Fibroblast of upper back skin (primary cell): ENCODE results near the gene EFCAB6.

Experiments
- DNase-seq: peaks from one replicate; pipeline ENCODE4 v3.0.0-alpha.2; 2013

EFCAB6 gene

DNA sequence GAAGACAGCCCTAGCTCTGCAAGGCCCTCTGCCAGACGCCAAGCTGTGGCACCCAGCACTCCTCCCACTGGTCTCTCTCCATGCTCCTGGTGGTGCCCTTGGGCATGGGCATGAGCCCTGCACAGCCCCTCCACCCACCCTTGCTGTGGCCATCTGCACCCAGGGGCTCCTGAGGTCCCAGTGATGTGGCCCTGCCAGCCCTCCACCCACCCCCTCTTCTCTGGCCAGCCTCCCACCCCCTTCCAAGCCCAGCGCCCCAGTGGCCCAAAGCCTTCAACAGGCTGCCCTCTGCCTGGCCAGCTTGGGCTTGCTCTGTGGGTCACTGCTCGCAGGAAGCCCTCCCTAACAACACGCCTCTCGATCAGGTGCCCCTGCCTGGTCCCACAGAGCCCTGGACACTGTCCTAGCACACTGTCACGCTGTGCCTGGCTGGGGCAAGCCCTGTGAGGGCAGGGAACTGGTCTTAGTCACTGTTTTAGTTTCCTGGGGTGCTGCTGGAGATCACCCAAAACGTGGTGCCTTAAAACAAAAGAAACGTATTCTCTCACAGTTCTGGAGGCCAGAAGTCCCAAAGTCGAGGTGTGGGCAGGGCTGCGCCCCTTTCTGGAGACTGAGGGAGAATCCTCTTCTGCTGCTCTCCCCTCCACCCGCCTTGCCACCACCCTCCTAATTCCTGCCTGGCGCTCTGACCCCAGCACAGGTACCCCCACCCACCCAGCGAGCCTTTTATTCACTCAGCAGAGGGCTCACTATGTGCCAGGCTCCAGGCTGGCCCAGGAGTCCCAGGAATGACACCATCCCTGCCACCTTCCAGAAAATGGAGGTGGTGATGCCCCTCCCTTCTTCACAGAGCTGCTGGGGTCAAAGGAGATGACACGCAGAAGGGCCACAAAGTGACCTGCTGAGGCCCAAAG, 35.5 kb upstream of the EFCAB6 start:
- no peak for DNase-seq

DNA sequence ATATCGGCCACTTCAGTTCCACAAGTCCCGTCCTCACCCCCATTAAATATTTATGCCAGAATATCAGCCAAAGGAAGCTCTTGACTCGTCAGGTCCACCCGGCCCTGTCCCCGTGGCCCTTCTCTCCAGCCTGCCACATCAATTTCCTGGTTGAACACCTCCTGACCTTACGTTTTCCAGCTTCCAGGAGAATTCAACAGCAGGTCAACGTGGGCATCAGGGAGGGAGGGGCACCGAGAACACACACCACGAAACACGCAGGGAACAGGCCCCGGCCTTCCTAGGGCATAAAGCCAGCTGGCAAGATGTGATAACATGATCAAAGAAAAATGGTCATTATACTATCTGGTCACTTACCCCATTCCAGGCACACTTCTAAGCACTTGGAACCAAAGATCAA, 34.9 kb upstream of the EFCAB6 start:
- no peak for DNase-seq

DNA sequence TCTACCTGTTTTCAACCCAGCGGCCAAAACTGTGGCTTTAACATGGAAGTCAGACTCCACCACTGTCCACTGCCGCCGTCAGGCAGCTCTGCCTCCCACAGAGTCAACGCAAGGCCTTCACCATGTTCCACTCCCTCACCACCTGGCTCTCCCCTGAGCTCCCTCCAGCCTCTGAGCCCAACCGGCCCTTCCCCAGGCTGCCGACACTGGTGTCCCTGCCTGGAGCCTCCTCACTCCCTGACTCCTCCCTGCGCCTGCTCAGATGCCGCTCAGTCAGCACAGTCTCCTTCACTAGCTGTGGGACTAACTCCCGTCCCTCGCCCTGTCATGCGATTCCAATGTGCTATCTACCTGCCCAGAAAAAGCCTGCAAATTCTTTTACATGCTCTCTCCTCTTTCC, 33.9 kb upstream of the EFCAB6 start:
- no peak for DNase-seq

DNA sequence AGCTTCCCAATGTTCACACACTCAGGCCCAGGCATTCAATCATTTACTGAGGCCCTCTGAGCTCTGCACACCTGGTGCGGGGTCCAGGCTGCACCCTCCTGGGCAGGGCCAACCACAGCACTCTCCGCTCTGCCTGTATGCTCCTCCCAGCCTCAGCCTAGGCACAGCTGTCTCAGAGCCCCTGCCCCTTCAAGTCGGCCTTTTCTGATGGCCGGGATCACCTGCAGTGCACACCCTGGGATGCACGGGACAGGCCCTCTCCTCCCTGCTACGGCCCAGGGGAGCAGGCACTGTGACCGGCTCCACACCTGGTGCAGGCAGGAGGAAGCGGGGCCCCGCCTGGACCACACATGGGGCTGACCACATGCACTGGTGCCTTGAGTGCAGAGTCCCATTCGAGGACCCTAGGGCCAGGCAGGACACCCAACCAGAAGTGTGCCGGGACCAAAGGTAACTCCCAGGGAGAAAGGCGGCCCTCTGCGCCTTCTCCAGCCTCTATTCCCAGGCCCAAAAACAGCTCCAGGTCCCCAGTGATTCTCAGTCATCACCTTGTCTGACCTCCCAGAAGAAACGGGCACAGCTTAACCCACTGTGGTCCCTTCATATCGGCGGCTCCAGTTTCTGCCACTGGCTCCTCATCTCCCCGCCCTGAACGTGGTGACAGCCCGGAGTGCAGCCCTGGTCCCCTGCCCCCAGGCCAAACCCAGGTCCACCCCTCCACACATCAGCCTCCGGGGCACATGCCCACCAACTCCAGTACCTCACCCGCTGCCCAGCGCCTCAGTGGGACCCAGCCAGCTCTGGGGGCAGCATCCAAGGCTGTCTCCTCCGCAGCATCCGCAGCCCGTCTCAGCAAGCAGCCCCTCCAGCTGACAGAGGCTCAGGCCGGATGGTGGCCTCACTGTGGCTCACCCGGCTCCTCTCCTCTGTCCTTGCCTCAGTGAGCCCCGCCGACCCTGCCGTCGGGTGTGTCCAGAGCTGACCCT, 32.7 kb upstream of the EFCAB6 start:
- DNase-seq: no peak

DNA sequence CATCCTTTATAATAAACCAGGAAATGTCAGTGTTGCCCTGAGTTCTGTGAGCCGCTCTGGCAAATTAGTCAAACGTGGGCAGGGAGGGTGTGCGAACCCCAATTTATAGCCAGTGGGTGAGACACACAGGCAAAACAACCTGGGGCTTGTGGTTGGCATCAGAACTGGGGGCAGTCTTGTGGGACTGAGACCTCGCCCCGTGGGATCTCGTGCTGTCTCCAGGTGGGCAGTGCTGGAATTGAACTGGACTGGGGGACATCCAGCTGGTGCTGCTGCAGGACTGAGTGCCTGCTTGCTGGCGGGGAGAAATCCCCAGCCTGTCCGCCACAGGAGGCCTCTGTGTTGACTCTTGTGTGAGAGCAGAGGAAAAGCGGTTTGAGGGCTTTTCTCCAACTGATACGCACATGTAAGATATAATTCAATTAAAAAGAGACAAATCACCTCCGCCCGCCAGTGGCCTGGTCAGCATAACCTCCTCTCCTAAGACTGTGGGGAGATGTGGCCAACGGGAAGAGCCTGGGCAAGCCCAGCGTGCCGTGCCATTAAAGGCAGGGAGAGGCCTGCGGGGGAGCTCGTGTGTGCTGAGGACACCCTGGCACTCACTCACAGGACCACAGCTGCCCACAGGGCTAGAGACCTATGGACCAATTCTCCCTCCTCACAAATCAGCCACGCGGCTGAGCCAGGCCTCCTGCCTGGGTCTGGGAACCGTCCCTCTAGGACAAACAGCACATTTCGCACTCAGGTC, 31.9 kb upstream of the EFCAB6 start:
- no peak for DNase-seq

DNA sequence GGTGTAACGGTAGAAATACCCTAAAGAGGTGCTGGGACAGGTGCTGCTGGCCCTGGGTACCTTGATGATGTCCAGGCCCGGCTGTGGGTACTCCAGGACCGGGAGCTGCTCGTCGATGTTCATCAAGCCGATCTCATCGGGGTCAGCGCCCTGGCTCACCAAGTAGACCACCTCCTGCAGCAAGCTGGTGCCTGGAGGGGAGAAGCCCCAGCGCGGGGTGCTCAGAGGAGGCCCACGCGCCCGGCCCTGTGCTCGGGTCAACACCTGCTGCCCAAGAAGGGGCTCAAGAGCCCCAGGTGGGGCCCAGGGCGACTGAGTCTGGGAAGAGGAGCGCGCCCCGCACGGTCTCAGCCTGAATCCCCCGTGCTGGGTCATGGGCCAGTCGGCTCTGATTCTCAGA, 29.6 kb upstream of the EFCAB6 start:
- no peak for DNase-seq

DNA sequence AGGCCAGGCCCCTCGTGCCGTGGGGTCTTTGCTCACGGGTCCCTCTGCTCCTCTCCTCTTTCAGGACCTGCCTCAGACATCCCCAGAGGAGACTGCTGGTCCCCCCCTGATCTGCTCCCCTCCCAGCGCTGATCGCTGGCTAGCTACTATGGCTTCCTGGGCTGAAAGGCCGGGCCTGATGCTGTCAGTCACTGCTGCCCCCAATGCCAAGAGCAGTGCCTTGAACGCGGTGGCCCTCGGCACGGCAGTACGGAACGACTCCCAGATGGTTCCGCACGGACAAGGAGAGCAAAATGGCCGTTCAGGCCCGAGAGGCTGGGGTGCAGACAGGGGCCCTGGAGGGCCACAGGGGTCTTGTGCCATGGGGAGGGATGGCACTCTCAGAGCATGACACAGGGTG, 28.7 kb upstream of the EFCAB6 start:
- no peak for DNase-seq

DNA sequence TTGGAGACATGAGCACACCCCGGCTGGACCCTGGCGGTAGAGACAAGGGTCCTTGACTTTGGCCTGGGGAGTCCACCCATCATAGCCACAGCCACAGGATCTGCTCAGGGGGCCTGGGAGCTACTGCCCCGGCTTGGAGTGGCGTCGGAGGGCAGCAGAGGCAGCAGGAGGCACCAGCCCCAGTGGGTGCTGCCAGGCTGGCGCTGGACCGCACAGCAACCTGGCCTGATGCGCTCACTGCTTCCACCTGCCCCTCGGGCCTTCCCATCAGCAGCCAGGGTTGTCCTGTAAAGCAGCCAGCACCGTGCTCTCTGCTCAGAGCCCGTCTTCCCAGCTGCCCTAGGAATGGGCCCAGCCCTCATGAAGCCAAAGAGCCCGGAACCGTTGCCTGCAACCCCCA, 28.3 kb upstream of the EFCAB6 start:
- DNase-seq: no peak

DNA sequence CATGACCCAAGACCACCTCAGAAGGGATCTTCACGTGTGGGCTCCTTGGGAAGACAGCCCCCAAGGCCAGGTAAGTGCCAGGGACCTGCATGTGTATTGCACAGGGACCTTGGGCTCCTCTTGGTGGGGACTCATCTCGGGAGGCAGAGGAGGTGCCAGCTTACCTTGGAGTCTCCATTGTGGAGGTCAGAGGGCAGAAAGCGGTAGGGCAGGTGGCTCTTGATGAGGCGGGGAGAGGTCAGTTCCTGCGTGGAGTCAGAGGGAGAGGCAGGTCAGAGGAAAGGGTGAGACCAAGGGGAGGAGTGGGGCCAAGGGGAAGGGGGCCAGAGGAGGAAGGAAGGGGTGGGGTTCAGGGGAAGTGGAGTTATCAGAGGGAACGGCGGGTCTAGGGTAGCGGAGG, 27.7 kb upstream of the EFCAB6 start:
- no peak for DNase-seq

DNA sequence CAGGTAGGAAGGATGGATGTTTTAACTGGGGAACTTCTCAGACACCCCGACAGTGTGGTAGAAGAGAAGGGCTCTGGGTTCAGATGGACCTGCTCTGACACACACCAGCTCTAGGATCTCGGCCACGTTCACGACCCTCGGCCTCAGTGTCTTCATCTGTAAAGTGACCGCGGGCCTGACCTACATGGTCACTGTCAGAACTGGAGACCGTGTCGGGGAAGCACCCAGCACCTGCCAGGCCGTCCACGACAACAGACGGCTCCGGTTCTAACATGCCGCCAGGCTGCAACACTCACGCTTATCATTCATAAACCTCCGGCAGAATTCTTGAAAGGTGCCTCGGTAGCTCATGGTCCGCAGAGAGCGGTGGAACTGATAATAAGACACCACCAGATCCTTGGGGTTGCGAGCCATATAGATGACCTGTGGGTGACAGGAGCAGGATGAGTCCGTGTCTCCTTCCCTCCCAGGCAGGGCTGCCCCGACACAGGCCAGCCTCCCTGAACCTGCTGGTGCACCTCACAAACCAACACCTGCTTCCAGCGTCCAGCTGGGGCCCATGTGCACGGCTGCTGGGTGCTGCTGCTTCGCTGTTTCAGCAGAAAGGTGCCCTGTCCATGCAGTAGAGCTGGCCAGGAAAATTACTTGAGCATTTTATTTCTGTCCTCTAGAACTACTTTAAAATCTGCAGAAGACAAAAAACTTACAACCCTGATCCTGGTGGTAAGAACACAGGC, 26.6 kb upstream of the EFCAB6 start:
- DNase-seq: no peak

DNA sequence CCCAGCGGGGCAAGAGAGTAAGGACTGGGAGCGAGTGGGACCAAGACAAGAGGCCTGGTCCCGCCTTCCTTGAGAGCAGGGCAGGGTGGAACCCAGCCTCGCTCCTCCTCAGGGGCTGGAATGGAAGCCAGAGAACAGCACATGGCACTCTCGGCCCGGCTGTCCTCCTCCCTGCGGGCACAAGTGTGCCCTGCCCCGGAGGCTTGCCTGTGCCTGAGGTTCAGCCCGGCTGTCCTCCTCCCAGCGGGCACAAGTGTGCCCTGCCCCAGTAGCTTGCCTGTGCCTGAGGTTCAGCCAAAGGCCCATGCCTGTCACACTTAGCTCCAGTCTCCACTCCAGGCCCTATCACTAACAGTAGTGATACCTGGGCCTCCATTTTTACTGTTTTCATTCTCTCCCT, 26.1 kb upstream of the EFCAB6 start:
- DNase-seq: no peak

DNA sequence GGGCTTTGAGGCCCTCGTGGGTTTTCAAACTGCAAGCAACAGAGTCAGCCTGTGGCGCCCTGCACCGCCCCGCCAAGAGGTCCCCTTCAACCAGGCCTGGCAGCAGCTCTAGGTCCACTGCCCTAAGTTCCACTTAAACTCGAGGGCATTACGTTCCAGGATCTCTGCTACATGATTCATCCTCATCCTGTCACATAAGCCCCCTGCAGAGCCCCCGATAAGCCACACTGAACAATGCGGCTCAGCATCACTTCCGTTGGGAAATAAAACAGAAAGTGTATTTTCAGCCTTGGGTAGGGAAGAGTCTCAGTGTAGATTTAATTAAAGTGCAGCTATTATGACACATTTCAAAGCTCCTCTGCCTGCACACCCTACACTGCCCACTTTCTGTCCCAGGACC, 25.6 kb upstream of the EFCAB6 start:
- no peak for DNase-seq

DNA sequence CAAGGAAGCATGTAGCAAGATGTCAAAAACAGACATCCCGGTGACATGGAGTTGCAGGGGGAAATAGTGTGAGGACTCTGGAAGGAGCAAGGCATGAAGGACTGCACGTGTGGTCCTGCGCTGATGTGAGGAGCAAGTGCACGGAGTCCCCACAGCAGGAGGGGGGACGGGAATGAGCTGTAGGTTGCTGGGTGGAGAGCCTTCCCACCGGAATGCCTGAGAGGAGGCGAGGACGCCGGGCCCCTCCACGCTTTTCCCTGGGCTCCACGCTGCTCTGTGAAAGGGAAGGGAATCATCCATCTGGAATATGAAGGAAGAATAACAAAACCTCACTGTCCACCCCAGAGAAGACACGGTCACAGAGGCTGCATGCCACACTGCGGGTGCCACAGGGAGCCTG, 23.6 kb upstream of the EFCAB6 start:
- DNase-seq: no peak

DNA sequence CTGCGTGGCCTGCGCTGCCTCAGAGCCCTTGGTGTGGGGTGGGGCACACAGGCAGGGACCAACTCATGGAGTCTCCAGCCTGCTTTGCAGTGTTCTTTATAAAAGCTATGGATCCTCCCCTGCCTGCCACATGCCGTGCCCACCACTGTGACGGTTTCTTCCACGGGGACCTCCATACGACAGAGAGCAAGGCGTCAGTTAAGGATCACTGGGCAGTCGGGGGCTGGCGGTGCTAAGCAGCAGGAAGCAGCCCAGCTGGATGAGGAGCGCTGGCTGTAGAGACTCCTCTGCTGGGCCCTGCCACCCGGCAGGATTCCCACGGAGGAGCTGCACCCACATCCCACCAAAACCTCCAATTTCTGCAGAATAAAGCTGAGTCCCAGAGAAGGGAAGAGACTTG, 23.1 kb upstream of the EFCAB6 start:
- no peak for DNase-seq

DNA sequence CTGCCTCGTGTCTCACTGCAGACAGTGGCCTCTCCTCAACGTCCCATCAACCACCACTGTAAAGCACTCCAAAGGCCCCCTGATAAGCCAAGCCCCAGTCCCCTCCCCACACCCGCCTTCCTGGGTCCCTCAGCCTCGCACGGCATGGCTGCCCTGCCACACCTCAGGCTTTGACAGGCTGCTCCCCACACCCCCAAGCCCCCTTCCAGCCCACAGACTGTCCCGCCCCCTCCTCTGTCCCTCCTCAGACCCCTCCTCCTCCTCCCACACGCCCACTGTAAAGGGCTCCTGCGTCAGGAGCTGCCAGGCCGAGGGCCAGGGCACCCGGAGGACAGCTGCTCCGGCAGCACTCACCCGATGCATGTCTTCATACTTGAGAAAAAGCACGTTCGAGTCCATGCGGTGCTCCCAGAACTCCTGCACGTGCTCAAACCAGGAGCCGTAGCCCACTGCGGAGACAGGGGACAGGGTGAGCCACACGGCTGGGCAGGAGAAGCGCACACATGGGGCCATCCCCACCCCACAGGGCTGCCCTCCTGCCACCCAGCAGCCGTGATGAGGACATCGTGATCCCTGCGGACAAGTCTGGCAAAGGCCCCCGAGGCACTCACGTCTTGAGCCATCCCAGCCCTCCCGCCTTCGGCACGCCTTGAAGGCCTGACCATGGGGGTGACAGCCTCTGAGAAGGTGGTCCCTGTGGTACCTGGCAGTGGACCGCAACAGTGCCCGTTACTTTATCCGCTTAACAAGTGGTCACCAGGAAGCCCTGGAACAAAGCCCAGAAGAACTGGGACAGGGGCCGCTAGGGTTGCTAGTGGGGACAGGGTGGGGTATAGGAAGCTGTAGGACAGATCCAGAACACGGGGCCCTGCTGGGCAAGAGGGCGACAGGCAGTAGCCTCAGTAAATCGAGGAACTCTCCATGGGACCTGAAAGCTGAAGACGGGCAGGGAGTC, 21.5 kb upstream of the EFCAB6 start:
- DNase-seq: no peak

DNA sequence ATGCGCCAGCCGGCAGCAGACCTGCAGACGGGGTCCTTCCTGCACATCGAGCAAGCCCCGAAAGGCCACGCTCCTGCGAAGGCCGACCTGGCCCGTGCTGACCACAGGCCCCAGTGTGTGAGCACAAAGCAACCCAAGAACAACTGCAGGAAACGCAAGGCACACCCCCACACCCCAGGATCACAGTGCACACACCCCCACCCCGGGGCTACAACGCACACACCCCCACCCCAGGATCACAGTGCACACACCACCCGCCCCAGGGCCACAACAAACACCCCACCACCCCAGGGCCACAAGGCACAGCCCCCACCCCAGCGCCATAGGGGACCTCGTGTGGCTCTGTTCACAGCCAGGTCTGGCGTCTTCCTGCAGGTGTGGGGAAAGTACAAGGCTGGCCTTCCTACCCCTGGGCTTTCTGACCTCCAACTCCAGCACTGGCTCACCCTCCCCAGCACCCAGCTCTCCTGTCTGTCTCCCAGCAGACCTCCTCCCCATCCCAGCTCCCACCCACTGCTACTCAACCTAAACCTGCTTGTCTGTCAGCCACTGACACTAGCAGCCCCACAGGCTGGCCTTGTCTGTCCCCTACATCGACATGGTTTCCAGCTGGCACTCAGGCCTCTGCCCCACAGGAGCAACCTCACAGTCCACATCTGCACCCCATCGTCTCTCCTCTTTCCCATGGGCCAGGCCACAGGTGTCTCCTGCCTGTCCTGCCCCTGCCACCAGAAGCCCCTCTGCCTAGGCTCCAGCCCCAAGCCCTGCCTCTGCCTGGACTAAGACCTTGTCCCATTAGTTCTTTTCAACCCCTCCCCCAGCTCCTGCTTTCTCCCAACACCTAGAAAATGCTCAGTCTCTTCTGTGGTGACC, 20.5 kb upstream of the EFCAB6 start:
- DNase-seq: no peak

DNA sequence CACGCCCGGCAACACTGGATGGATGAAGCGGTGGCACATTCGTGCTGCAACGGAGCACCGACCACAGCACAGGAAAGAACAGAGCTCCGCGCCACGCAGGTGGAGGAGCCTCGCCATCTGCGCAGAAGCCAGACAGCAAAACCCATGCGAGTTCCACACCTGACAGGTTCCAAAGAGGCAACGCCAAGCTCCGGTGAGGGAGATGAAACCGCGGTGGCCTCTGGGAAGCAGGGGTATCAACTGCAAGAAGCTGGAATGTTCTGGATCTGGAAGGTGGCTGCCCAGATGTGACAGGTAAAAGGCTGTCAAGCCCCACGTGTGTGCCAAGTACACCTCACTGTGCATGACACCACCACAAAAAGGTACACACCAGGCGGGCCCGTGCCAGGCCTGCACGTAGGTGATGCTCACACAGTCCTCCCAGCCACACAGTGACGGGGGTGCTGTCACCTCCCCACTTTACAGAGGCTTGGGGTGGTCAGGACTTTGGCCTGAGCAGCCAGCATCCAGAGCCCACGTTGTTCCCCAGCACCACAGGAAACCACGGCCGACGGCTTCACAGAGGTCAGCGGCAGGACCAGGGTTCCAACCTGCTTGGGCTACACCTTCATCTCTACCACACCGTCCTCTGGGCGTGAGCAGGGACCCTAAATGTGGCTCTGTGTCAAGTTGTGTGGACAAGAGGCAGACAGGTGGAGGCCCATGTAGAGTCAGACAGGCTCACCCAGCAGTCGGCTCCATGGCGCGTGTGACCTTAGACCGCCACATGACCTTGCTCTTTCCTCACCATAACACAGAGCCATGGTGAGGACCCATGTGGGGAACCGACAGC, 19.7 kb upstream of the EFCAB6 start:
- no peak for DNase-seq

DNA sequence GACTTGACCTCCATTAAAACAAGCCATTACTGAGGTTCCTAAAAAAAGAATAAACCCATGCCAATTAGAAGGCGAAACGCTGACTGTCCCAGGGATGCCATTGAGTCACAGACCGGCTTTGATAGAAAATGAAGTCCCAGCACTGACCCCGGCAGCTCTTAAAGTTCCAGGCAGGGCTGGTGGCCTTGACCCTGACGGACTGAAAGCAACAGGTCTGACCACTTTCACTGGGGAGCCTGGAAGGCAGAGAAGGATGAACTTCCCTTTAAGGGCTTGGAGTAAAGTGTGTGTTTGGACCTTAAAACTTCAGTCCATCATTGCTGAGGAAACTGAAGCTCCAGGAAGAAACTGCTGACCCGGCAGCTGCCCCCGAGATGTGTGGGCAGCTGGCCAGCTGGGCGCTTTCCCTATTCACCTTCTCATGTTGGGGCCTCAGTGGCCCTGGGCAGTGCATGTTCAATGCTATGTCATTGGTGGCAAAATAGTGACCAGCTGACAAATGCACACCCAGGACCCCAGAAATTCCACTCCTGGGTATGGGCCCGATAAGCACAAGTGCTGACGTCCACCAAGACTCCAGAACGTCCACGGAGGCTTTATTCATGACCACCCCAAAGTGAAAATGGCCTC, 18.9 kb upstream of the EFCAB6 start:
- DNase-seq: no peak
